H1 (cell line): ENCODE measurements around the gene SRSF3. TPM values are rescaled to one million over a fixed set of nuclear protein-coding genes. Genes with fewer than 3 reads are reported as not detected.

Experiments
- CBX5 ChIP-seq: fragments of 300-800, 300-1000 bp; sonication (generic); IDR thresholded peaks from 2 replicates; pipeline ENCODE4 v1.7.1; 2016; ENCODE audit warnings: antibody characterized with exemption, low read length, low read depth
- CBX8 ChIP-seq: fragments of 300-800, 300-1000 bp; sonication (generic); IDR thresholded peaks from 2 replicates; pipeline ENCODE4 v1.7.1; 2016; ENCODE audit warnings: low read depth, low read length, borderline replicate concordance
- CHD1 ChIP-seq: IDR thresholded peaks from 2 replicates; pipeline ENCODE4 v1.6.1; 2012; ENCODE audit warnings: low read depth, low read length, improper control_type of control experiment
- CTBP2 ChIP-seq: IDR thresholded peaks from 2 replicates; pipeline ENCODE4 v1.7.0; 2011; ENCODE audit warnings: borderline replicate concordance, mild to moderate bottlenecking, moderate library complexity, mixed read lengths, low read length; ENCODE audit not compliant: insufficient read depth, insufficient read length
- FOSL1 ChIP-seq: IDR thresholded peaks from 2 replicates; pipeline ENCODE4 v1.6.1; 2011; ENCODE audit warnings: mild to moderate bottlenecking, low read depth, low read length, moderate library complexity; ENCODE audit not compliant: insufficient read depth
- KDM4A ChIP-seq: IDR thresholded peaks from one replicate; pipeline ENCODE4 v1.7.1; 2012; ENCODE audit warnings: low read depth, mild to moderate bottlenecking, moderate library complexity, low read length, inconsistent platforms; ENCODE audit not compliant: severe bottlenecking
- NRF1 ChIP-seq: IDR thresholded peaks from 2 replicates; pipeline ENCODE4 v1.6.1; 2011; ENCODE audit warnings: mild to moderate bottlenecking, low read depth, low read length, improper control_type of control experiment
- RBBP5 ChIP-seq: IDR thresholded peaks from 2 replicates; pipeline ENCODE4 v1.7.1; 2012; ENCODE audit warnings: low read depth, mild to moderate bottlenecking, inconsistent platforms, low read length, moderate library complexity, borderline replicate concordance
- RXRA ChIP-seq: IDR thresholded peaks from 2 replicates; pipeline ENCODE4 v1.6.1; 2011; ENCODE audit warnings: low read depth, mild to moderate bottlenecking, low read length, moderate library complexity; ENCODE audit not compliant: insufficient read depth
- SIRT6 ChIP-seq: IDR thresholded peaks from one replicate; pipeline ENCODE4 v1.7.1; 2012; ENCODE audit warnings: low read length, inconsistent platforms
- polyA plus RNA-seq, 7 experiments: library from polyadenylated mRNA; depleted of rRNA in 3 of 7; stranded (reverse) in 5 of 7; unstranded in 2 of 7; fragments of >200 nt in 5 of 7; fragments of 200-250 nt in 2 of 7; gene quantifications; 1 replicate in 5 of 7; 2 replicates in 1 of 7; 4 replicates in 1 of 7; pipeline versions ENCODE4 v1.2.1 to v1.2.3, GENCODE V29; 2011 to 2013; ENCODE audit warnings: missing spikeins in 2 of 7, mixed read lengths in 2 of 7
- total RNA-seq: library from RNA; stranded (reverse); fragmentation: NEBNext Ultra II Directional; extraction: Animal tissue kit (Norgen Biotek cat#: 25700); gene quantifications from 2 replicates; pipeline ENCODE4 v1.2.1, GENCODE V29; 2021

The SRSF3 gene
- total and polyA plus RNA-seq, 2 of the 8 experiments (the other 6 are each of a cell fraction or from before 2014, with no cell fraction given), result 471 to 689 TPM

DNA sequence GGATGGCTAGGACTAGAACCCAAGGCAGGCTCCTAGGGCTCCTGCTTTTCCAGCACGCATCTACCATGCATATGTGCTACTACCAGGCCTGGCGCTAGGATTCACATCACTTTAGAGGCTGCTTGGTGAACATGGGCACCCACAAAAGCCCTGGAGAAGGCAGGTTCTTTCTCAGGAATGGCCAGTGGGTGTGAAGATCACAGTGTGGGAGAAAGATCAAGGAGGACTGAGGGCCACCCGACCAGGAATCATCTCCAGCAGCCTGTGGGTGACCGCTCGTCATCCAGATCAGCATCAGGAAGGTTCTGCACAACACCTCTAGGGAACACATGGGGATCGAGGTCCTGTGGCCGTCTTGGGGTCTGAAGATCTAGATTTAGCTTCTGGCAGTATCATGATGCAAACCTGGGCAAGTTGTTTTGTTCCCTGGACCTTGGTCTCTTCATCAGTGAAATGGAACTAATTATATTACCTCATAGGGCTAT is 27.3 kb downstream of the SRSF3 start (continued):
- TF ChIP-seq RXRA (no peak), CHD1 (no peak), FOSL1 (no peak), CBX5 (no peak), KDM4A (no peak), SIRT6 (no peak), NRF1 (no peak), CBX8 (no peak), RBBP5 (no peak), CTBP2 (no peak)
- TF ChIP-seq, all 59 proteins: peak for 0
